ENCODE measurements around the gene TMEM247.

TMEM247 gene

GRCh38 chr2:46441838-46442712 lies 37.3 kb upstream of the TMEM247 start:
- H3K27ac ChIP-seq (ENCODE audit: low read depth, low read length): no peak overlapping the region
- no peak overlapping the region for H3K4me3 ChIP-seq (ENCODE audit: low read depth, low read length)
- H3K27me3 ChIP-seq (ENCODE audit: control insufficient read depth, insufficient read depth, low read length): no peaks in the 10 kb centered on the region
- H3K9me3 ChIP-seq (ENCODE audit: control insufficient read depth, insufficient read depth, low read depth, low read length): no peaks in the 10 kb centered on the region
- H3K9ac ChIP-seq (ENCODE audit: low read length): no peak overlapping the region
- no peaks in the 10 kb centered on the region for H3K4me1 ChIP-seq (ENCODE audit: control insufficient read depth, insufficient read depth, low read length)
- no peaks in the 10 kb centered on the region for H3K36me3 ChIP-seq (ENCODE audit: control insufficient read depth, insufficient read depth, low read length)

- H3K9me3 ChIP-seq (ENCODE audit: control insufficient read depth, insufficient read depth, low read depth, low read length): no peaks in the 10 kb centered on the region
- no peaks in the 10 kb centered on the region for H3K27me3 ChIP-seq (ENCODE audit: control insufficient read depth, insufficient read depth, low read length)
Observed at GRCh38 chr2:46444732-46445131, 34.6 kb upstream of the TMEM247 start.

GRCh38 chr2:46445556-46445955 lies 33.8 kb upstream of the TMEM247 start:
- H3K4me1 ChIP-seq (ENCODE audit: control insufficient read depth, insufficient read depth, low read length): no peaks in the 10 kb centered on the region
- H3K9me3 ChIP-seq (ENCODE audit: control insufficient read depth, insufficient read depth, low read depth, low read length): no peaks in the 10 kb centered on the region
- H3K36me3 ChIP-seq (ENCODE audit: control insufficient read depth, insufficient read depth, low read length): no peaks in the 10 kb centered on the region
- H3K27me3 ChIP-seq (ENCODE audit: control insufficient read depth, insufficient read depth, low read length): no peaks in the 10 kb centered on the region
- no peak overlapping the region for H3K9ac ChIP-seq (ENCODE audit: low read length)
- H3K27ac ChIP-seq (ENCODE audit: low read depth, low read length): no peak overlapping the region
- no peak overlapping the region for H3K4me3 ChIP-seq (ENCODE audit: low read depth, low read length)

More at GRCh38 chr2:46444732-46445131, 34.6 kb upstream of the TMEM247 start:
- Histone ChIP-seq H3K36me3 (ENCODE audit: control insufficient read depth, insufficient read depth, low read length) (no peaks in the 10 kb centered on the region), H3K4me1 (ENCODE audit: control insufficient read depth, insufficient read depth, low read length) (no peaks in the 10 kb centered on the region), H3K4me3 (ENCODE audit: low read depth, low read length) (no peak overlapping the region), H3K9ac (ENCODE audit: low read length) (no peak overlapping the region), H3K27ac (ENCODE audit: low read depth, low read length) (no peak overlapping the region)

GRCh38 chr2:46446871-46447568 lies 32.3 kb upstream of the TMEM247 start:
- no peaks in the 10 kb centered on the region for H3K9me3 ChIP-seq (ENCODE audit: control insufficient read depth, insufficient read depth, low read depth, low read length)
- H3K4me1 ChIP-seq (ENCODE audit: control insufficient read depth, insufficient read depth, low read length): no peaks in the 10 kb centered on the region
- H3K27ac ChIP-seq (ENCODE audit: low read depth, low read length): no peak overlapping the region
- no peaks in the 10 kb centered on the region for H3K36me3 ChIP-seq (ENCODE audit: control insufficient read depth, insufficient read depth, low read length)
- H3K27me3 ChIP-seq (ENCODE audit: control insufficient read depth, insufficient read depth, low read length): no peaks in the 10 kb centered on the region
- H3K9ac ChIP-seq (ENCODE audit: low read length): no peak overlapping the region
- no peak overlapping the region for H3K4me3 ChIP-seq (ENCODE audit: low read depth, low read length)

GRCh38 chr2:46447649-46448048 lies 31.7 kb upstream of the TMEM247 start:
- no peaks in the 10 kb centered on the region for H3K27me3 ChIP-seq (ENCODE audit: control insufficient read depth, insufficient read depth, low read length)
- H3K27ac ChIP-seq (ENCODE audit: low read depth, low read length): no peak overlapping the region
- H3K4me1 ChIP-seq (ENCODE audit: control insufficient read depth, insufficient read depth, low read length): no peaks in the 10 kb centered on the region
- no peak overlapping the region for H3K4me3 ChIP-seq (ENCODE audit: low read depth, low read length)
- H3K9ac ChIP-seq (ENCODE audit: low read length): no peak overlapping the region
- no peaks in the 10 kb centered on the region for H3K9me3 ChIP-seq (ENCODE audit: control insufficient read depth, insufficient read depth, low read depth, low read length)
- no peaks in the 10 kb centered on the region for H3K36me3 ChIP-seq (ENCODE audit: control insufficient read depth, insufficient read depth, low read length)

GRCh38 chr2:46448111-46448510 lies 31.3 kb upstream of the TMEM247 start:
- Histone ChIP-seq H3K4me1 (ENCODE audit: control insufficient read depth, insufficient read depth, low read length) (no peaks in the 10 kb centered on the region), H3K27me3 (ENCODE audit: control insufficient read depth, insufficient read depth, low read length) (no peaks in the 10 kb centered on the region), H3K27ac (ENCODE audit: low read depth, low read length) (no peak overlapping the region), H3K4me3 (ENCODE audit: low read depth, low read length) (no peak overlapping the region), H3K9ac (ENCODE audit: low read length) (no peak overlapping the region), H3K9me3 (ENCODE audit: control insufficient read depth, insufficient read depth, low read depth, low read length) (no peaks in the 10 kb centered on the region), H3K36me3 (ENCODE audit: control insufficient read depth, insufficient read depth, low read length) (no peaks in the 10 kb centered on the region)

GRCh38 chr2:46448641-46449040 lies 30.7 kb upstream of the TMEM247 start:
- no peak overlapping the region for H3K4me3 ChIP-seq (ENCODE audit: low read depth, low read length)
- no peak overlapping the region for H3K9ac ChIP-seq (ENCODE audit: low read length)
- H3K9me3 ChIP-seq (ENCODE audit: control insufficient read depth, insufficient read depth, low read depth, low read length): no peaks in the 10 kb centered on the region
- H3K4me1 ChIP-seq (ENCODE audit: control insufficient read depth, insufficient read depth, low read length): no peaks in the 10 kb centered on the region
- no peaks in the 10 kb centered on the region for H3K27me3 ChIP-seq (ENCODE audit: control insufficient read depth, insufficient read depth, low read length)
- H3K27ac ChIP-seq (ENCODE audit: low read depth, low read length): no peak overlapping the region
- H3K36me3 ChIP-seq (ENCODE audit: control insufficient read depth, insufficient read depth, low read length): no peaks in the 10 kb centered on the region

- H3K27ac ChIP-seq (ENCODE audit: low read depth, low read length): no peak overlapping the region
- no peak overlapping the region for H3K4me3 ChIP-seq (ENCODE audit: low read depth, low read length)
- no peaks in the 10 kb centered on the region for H3K27me3 ChIP-seq (ENCODE audit: control insufficient read depth, insufficient read depth, low read length)
- no peaks in the 10 kb centered on the region for H3K4me1 ChIP-seq (ENCODE audit: control insufficient read depth, insufficient read depth, low read length)
- H3K36me3 ChIP-seq (ENCODE audit: control insufficient read depth, insufficient read depth, low read length): no peaks in the 10 kb centered on the region
- no peak overlapping the region for H3K9ac ChIP-seq (ENCODE audit: low read length)
- no peaks in the 10 kb centered on the region for H3K9me3 ChIP-seq (ENCODE audit: control insufficient read depth, insufficient read depth, low read depth, low read length)
Observed at GRCh38 chr2:46449700-46450099, 29.7 kb upstream of the TMEM247 start.

GRCh38 chr2:46451131-46451711 lies 28.1 kb upstream of the TMEM247 start:
- Histone ChIP-seq H3K27ac (ENCODE audit: low read depth, low read length) (no peak overlapping the region), H3K27me3 (ENCODE audit: control insufficient read depth, insufficient read depth, low read length) (no peaks in the 10 kb centered on the region), H3K36me3 (ENCODE audit: control insufficient read depth, insufficient read depth, low read length) (no peaks in the 10 kb centered on the region), H3K4me1 (ENCODE audit: control insufficient read depth, insufficient read depth, low read length) (no peaks in the 10 kb centered on the region), H3K9me3 (ENCODE audit: control insufficient read depth, insufficient read depth, low read depth, low read length) (no peaks in the 10 kb centered on the region), H3K4me3 (ENCODE audit: low read depth, low read length) (no peak overlapping the region), H3K9ac (ENCODE audit: low read length) (no peak overlapping the region)

- no peaks in the 10 kb centered on the region for H3K27me3 ChIP-seq (ENCODE audit: control insufficient read depth, insufficient read depth, low read length)
- H3K4me3 ChIP-seq (ENCODE audit: low read depth, low read length): no peak overlapping the region
- no peaks in the 10 kb centered on the region for H3K9me3 ChIP-seq (ENCODE audit: control insufficient read depth, insufficient read depth, low read depth, low read length)
- H3K27ac ChIP-seq (ENCODE audit: low read depth, low read length): no peak overlapping the region
- H3K4me1 ChIP-seq (ENCODE audit: control insufficient read depth, insufficient read depth, low read length): no peaks in the 10 kb centered on the region
- no peaks in the 10 kb centered on the region for H3K36me3 ChIP-seq (ENCODE audit: control insufficient read depth, insufficient read depth, low read length)
- H3K9ac ChIP-seq (ENCODE audit: low read length): no peak overlapping the region
Observed at GRCh38 chr2:46456789-46457188, 22.6 kb upstream of the TMEM247 start.
